Liver (tissue), 9 donors: ENCODE data around the gene PELO. TPM values are rescaled to one million over a fixed set of nuclear protein-coding genes. Genes with fewer than 3 reads are reported as not detected.

Source experiments
- DNase-seq: peaks from one replicate; pipeline ENCODE4 v3.0.0-alpha.2; 2017; ENCODE audit warnings: low spot score
- H3K27ac ChIP-seq, 2 donors: one replicate each; pipeline ENCODE4 v1.7.0; 2013; ENCODE audit warnings: inconsistent platforms in 2 of 2, low read length in 2 of 2, control low read depth in 1 of 2, low read depth in 1 of 2, mild to moderate bottlenecking in 1 of 2
- H3K27me3 ChIP-seq, 4 donors: one replicate each; pipeline versions ENCODE4 v1.6.1 to v1.7.0; 2013; ENCODE audit warnings: low read length in 3 of 4, inconsistent platforms in 1 of 4, mild to moderate bottlenecking in 1 of 4, moderate library complexity in 1 of 4; ENCODE audit not compliant: control insufficient read depth in 4 of 4, insufficient read depth in 4 of 4
- H3K36me3 ChIP-seq, 4 donors: one replicate each; pipeline versions ENCODE4 v1.6.1 to v1.7.0; 2013; ENCODE audit warnings: low read length in 3 of 4, mild to moderate bottlenecking in 3 of 4, low read depth in 1 of 4, moderate library complexity in 1 of 4; ENCODE audit not compliant: control insufficient read depth in 4 of 4, insufficient read depth in 3 of 4
- H3K4me1 ChIP-seq, 4 donors: one replicate each; pipeline versions ENCODE4 v1.6.1 to v1.7.0; 2013; ENCODE audit warnings: low read length in 3 of 4, mild to moderate bottlenecking in 3 of 4, moderate library complexity in 1 of 4; ENCODE audit not compliant: control insufficient read depth in 4 of 4, insufficient read depth in 4 of 4
- H3K4me3 ChIP-seq, 3 donors: one replicate each; pipeline versions ENCODE4 v1.6.1 to v1.7.0; 2013; ENCODE audit warnings: low read length in 3 of 3, control low read depth in 1 of 3, low read depth in 1 of 3, mild to moderate bottlenecking in 1 of 3
- H3K9ac ChIP-seq, 2 donors: one replicate each; pipeline ENCODE4 v1.7.0; 2013; ENCODE audit warnings: low read length in 2 of 2, mild to moderate bottlenecking in 2 of 2, moderate library complexity in 2 of 2, control low read depth in 1 of 2, low read depth in 1 of 2
- H3K9me3 ChIP-seq, 4 donors: one replicate each; pipeline versions ENCODE4 v1.6.1 to v1.7.0; 2013; ENCODE audit warnings: low read length in 3 of 4; ENCODE audit not compliant: control insufficient read depth in 4 of 4
- EGR1 ChIP-seq, 2 donors: IDR thresholded peaks; 2 replicates each; pipeline ENCODE4 v1.6.1; 2016 to 2018; ENCODE audit warnings: antibody characterized with exemption in 2 of 2, low read depth in 2 of 2
- FOXA1 ChIP-seq: IDR thresholded peaks from 2 replicates; pipeline ENCODE4 v1.6.1; 2016; ENCODE audit warnings: antibody characterized with exemption
- FOXA2 ChIP-seq: IDR thresholded peaks from 2 replicates; pipeline ENCODE4 v1.6.1; 2016; ENCODE audit warnings: antibody characterized with exemption
- GABPA ChIP-seq, 2 donors: IDR thresholded peaks in 1 of 2; conservative IDR thresholded peaks in 1 of 2; 2 replicates each; pipeline ENCODE4 v1.6.1; 2016; ENCODE audit warnings: antibody characterized with exemption in 2 of 2, mild to moderate bottlenecking in 1 of 2, moderate library complexity in 1 of 2
- HNF4A ChIP-seq, 2 donors: conservative IDR thresholded peaks; 2 replicates each; pipeline ENCODE4 v1.6.1; 2016; ENCODE audit warnings: antibody characterized with exemption in 2 of 2, mild to moderate bottlenecking in 2 of 2
- HNF4G ChIP-seq: IDR thresholded peaks from 2 replicates; pipeline ENCODE4 v1.6.1; 2016; ENCODE audit warnings: antibody characterized with exemption
- JUND ChIP-seq, 2 donors: IDR thresholded peaks; 2 replicates each; pipeline ENCODE4 v1.6.1; 2016; ENCODE audit warnings: antibody characterized with exemption in 2 of 2
- NR2F2 ChIP-seq: IDR thresholded peaks from 2 replicates; pipeline ENCODE4 v1.6.1; 2016; ENCODE audit warnings: antibody characterized with exemption
- RAD21 ChIP-seq, 2 donors: IDR thresholded peaks; 2 replicates each; pipeline ENCODE4 v1.6.1; 2016; ENCODE audit warnings: antibody characterized with exemption in 2 of 2, mild to moderate bottlenecking in 2 of 2
- RXRA ChIP-seq, 2 donors: IDR thresholded peaks; 2 replicates each; pipeline ENCODE4 v1.6.1; 2017 to 2018; ENCODE audit warnings: antibody characterized with exemption in 2 of 2, mild to moderate bottlenecking in 1 of 2
- SP1 ChIP-seq: IDR thresholded peaks from 2 replicates; pipeline ENCODE4 v1.6.1; 2018; ENCODE audit warnings: antibody characterized with exemption, mild to moderate bottlenecking
- TAF1 ChIP-seq: conservative IDR thresholded peaks from 2 replicates; pipeline ENCODE4 v1.6.1; 2016; ENCODE audit warnings: antibody characterized with exemption, mild to moderate bottlenecking
- YY1 ChIP-seq: IDR thresholded peaks from 2 replicates; pipeline ENCODE4 v1.6.1; 2016; ENCODE audit warnings: antibody characterized with exemption, mild to moderate bottlenecking
- WGBS: extraction: QIAGEN DNeasy Blood & Tissue Kit; methylation state at CpG from one replicate; pipeline ENCODE4 v1.1.7; 2013; 5-methylcytosine and 5-hydroxymethylcytosine counted together
- polyA plus RNA-seq, 2 donors: library from polyadenylated mRNA; stranded (reverse) in 1 of 2; unstranded in 1 of 2; fragments of 200-250 nt in 1 of 2; fragments of >200 nt in 1 of 2; fragmentation: Nextera tagmentation in 1 of 2; extraction: Ambion mirVana in 1 of 2; gene quantifications; one replicate each; pipeline versions ENCODE4 v1.2.1 to v1.2.3, GENCODE V29; 2013 to 2015
- total RNA-seq, 2 donors: library from RNA; depleted of rRNA; stranded (reverse); fragments of >200 nt; gene quantifications; one replicate each; pipeline ENCODE4 v1.2.3, GENCODE V29; 2014
- TF ChIP-seq, protein P1 (sequence below): IDR thresholded peaks from 2 replicates; pipeline ENCODE4 v1.6.1; 2016; ENCODE audit warnings: antibody characterized with exemption
- TF ChIP-seq, protein P2 (sequence below): IDR thresholded peaks from 2 replicates; pipeline ENCODE4 v1.6.1; 2016; ENCODE audit warnings: antibody characterized with exemption
- TF ChIP-seq, protein P3 (sequence below): IDR thresholded peaks from 2 replicates; pipeline ENCODE4 v1.6.1; 2016; ENCODE audit warnings: antibody characterized with exemption, mild to moderate bottlenecking
- TF ChIP-seq, protein P4 (sequence below): fragments of 150-350 bp; IDR thresholded peaks from 2 replicates; pipeline ENCODE4 v1.5.1; 2017; ENCODE audit warnings: improper control_type of control experiment, low read depth, low read length; ENCODE audit not compliant: missing input control
- TF ChIP-seq, protein P5 (sequence below): IDR thresholded peaks from 2 replicates; pipeline ENCODE4 v1.6.1; 2016; ENCODE audit warnings: antibody characterized with exemption
- donor health status: healthy.
- donor health status: healthy.
- donor health status: healthy.
- donor health status: healthy.
- donor health status: healthy.

PELO gene
- total and polyA plus RNA-seq, 4 donors, result 10.1 to 24.6 (median 16.5) TPM

DNA sequence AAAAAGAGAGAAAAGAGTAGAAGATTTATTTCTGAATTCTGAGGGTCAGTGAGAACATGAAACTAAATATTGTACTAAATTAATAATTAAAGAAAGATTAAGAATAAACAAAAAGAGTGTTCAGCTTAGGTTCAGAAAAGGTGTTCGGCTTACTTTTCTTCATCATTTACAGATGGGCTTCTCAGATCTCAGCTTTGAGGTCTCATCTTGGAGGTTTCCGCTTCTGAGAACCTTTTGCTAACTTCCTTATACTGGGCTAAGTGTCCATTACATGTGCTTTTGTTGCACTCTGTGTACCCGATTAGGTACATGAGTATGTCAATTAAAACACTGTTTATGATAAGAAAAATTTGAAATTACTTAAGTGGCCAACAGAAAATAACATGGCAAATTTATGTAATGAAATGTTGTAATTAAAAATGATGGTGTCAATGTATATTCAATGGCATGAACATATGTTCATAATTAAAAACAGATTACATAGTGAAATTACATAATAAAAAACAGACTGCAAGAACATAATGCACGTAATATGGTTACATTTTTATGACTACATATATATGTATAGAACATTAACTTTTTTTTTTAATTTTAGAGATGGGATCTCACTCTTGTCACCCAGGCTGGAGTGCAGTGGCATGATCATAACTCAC lies 17.3 kb upstream of the PELO start:
- Histone ChIP-seq H3K9me3 (no peaks in the 10 kb centered on the region), H3K4me1 (peaks cover 3 to 9% (median 6%) of the 10 kb centered on the region in 4 donors), H3K27ac (no peak overlapping the region), H3K4me3 (no peak overlapping the region), H3K36me3 (no peaks in the 10 kb centered on the region), H3K9ac (no peak overlapping the region), H3K27me3 (no peaks in the 10 kb centered on the region)
- no peak for DNase-seq
- TF ChIP-seq FOXA2 (no peak), YY1 (no peak), EGR1 (IDR thresholded peaks at IDR 0.05; ENCODE audit: low read depth in 2 of 2) (no peak), NR2F2 (no peak), HNF4G (no peak), FOXA1 (no peak), HNF4A (conservative IDR thresholded peaks at IDR 0.05) (no peak), RAD21 (IDR thresholded peaks at IDR 0.05) (no peak), TAF1 (no peak), RXRA (IDR thresholded peaks at IDR 0.05) (no peak), SP1 (no peak), JUND (IDR thresholded peaks at IDR 0.05) (no peak), GABPA (IDR thresholded peaks at IDR 0.05 in 1 of 2, conservative IDR thresholded peaks at IDR 0.05 in 1 of 2) (no peak)
- TF ChIP-seq, protein P1, sequence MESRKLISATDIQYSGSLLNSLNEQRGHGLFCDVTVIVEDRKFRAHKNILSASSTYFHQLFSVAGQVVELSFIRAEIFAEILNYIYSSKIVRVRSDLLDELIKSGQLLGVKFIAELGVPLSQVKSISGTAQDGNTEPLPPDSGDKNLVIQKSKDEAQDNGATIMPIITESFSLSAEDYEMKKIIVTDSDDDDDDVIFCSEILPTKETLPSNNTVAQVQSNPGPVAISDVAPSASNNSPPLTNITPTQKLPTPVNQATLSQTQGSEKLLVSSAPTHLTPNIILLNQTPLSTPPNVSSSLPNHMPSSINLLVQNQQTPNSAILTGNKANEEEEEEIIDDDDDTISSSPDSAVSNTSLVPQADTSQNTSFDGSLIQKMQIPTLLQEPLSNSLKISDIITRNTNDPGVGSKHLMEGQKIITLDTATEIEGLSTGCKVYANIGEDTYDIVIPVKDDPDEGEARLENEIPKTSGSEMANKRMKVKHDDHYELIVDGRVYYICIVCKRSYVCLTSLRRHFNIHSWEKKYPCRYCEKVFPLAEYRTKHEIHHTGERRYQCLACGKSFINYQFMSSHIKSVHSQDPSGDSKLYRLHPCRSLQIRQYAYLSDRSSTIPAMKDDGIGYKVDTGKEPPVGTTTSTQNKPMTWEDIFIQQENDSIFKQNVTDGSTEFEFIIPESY, result no peak
- TF ChIP-seq, protein P2, sequence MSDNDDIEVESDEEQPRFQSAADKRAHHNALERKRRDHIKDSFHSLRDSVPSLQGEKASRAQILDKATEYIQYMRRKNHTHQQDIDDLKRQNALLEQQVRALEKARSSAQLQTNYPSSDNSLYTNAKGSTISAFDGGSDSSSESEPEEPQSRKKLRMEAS, result no peak
- TF ChIP-seq, protein P3, sequence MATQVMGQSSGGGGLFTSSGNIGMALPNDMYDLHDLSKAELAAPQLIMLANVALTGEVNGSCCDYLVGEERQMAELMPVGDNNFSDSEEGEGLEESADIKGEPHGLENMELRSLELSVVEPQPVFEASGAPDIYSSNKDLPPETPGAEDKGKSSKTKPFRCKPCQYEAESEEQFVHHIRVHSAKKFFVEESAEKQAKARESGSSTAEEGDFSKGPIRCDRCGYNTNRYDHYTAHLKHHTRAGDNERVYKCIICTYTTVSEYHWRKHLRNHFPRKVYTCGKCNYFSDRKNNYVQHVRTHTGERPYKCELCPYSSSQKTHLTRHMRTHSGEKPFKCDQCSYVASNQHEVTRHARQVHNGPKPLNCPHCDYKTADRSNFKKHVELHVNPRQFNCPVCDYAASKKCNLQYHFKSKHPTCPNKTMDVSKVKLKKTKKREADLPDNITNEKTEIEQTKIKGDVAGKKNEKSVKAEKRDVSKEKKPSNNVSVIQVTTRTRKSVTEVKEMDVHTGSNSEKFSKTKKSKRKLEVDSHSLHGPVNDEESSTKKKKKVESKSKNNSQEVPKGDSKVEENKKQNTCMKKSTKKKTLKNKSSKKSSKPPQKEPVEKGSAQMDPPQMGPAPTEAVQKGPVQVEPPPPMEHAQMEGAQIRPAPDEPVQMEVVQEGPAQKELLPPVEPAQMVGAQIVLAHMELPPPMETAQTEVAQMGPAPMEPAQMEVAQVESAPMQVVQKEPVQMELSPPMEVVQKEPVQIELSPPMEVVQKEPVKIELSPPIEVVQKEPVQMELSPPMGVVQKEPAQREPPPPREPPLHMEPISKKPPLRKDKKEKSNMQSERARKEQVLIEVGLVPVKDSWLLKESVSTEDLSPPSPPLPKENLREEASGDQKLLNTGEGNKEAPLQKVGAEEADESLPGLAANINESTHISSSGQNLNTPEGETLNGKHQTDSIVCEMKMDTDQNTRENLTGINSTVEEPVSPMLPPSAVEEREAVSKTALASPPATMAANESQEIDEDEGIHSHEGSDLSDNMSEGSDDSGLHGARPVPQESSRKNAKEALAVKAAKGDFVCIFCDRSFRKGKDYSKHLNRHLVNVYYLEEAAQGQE, result no peak
- TF ChIP-seq, protein P4, sequence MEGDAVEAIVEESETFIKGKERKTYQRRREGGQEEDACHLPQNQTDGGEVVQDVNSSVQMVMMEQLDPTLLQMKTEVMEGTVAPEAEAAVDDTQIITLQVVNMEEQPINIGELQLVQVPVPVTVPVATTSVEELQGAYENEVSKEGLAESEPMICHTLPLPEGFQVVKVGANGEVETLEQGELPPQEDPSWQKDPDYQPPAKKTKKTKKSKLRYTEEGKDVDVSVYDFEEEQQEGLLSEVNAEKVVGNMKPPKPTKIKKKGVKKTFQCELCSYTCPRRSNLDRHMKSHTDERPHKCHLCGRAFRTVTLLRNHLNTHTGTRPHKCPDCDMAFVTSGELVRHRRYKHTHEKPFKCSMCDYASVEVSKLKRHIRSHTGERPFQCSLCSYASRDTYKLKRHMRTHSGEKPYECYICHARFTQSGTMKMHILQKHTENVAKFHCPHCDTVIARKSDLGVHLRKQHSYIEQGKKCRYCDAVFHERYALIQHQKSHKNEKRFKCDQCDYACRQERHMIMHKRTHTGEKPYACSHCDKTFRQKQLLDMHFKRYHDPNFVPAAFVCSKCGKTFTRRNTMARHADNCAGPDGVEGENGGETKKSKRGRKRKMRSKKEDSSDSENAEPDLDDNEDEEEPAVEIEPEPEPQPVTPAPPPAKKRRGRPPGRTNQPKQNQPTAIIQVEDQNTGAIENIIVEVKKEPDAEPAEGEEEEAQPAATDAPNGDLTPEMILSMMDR, result no peak
- TF ChIP-seq, protein P5, sequence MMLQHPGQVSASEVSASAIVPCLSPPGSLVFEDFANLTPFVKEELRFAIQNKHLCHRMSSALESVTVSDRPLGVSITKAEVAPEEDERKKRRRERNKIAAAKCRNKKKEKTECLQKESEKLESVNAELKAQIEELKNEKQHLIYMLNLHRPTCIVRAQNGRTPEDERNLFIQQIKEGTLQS, result no peak
- 97% methylated on average over 4 of the region's 4 CpGs for WGBS
